CD14-positive monocyte (primary cell): ENCODE data around the gene PRKD1. TPM values are rescaled to one million over a fixed set of nuclear protein-coding genes. Genes with fewer than 3 reads are reported as not detected.

Source experiments
- DNase-seq, 3 donors: peaks; one replicate each; pipeline ENCODE4 v3.0.0-alpha.2; 2011 to 2022
- H2AFZ ChIP-seq: 2 replicates; pipeline ENCODE4 v1.6.0; 2012; ENCODE audit warnings: mild to moderate bottlenecking, low read depth, low read length, inconsistent platforms; ENCODE audit not compliant: insufficient read depth, poor library complexity, severe bottlenecking
- H3K27ac ChIP-seq, 2 donors: 1 replicate in 1 of 2; 2 replicates in 1 of 2; pipeline ENCODE4 v1.5.1; 2012 to 2013; ENCODE audit warnings: low read length in 2 of 2, control low read depth in 1 of 2, inconsistent platforms in 1 of 2, low read depth in 1 of 2, mild to moderate bottlenecking in 1 of 2
- H3K27me3 ChIP-seq, 2 donors: one replicate each; pipeline versions ENCODE4 v1.6.0 to v1.6.1; 2011 to 2013; ENCODE audit warnings: low read length in 2 of 2; ENCODE audit not compliant: control insufficient read depth in 2 of 2, insufficient read depth in 2 of 2
- H3K36me3 ChIP-seq, 2 donors: replicated peaks in 1 of 2; 1 replicate in 1 of 2; 2 replicates in 1 of 2; pipeline versions ENCODE4 v1.5.1 to v1.6.1; 2012 to 2013; ENCODE audit warnings: low read length in 2 of 2, control low read depth in 1 of 2, inconsistent platforms in 1 of 2, mild to moderate bottlenecking in 1 of 2; ENCODE audit not compliant: insufficient read depth in 2 of 2, control insufficient read depth in 1 of 2
- H3K4me1 ChIP-seq, 2 donors: 1 replicate in 1 of 2; 2 replicates in 1 of 2; pipeline versions ENCODE4 v1.5.1 to v1.6.1; 2012 to 2013; ENCODE audit warnings: low read length in 2 of 2, control low read depth in 1 of 2, inconsistent platforms in 1 of 2, mild to moderate bottlenecking in 1 of 2, moderate library complexity in 1 of 2; ENCODE audit not compliant: insufficient read depth in 2 of 2, control insufficient read depth in 1 of 2
- H3K4me2 ChIP-seq: replicated peaks from 2 replicates; pipeline ENCODE3; 2012; ENCODE audit warnings: low read length, moderate library complexity, mild to moderate bottlenecking; ENCODE audit not compliant: poor library complexity, severe bottlenecking; ENCODE audit errors: extremely low read depth
- H3K4me3 ChIP-seq, 3 experiments: fragments of 200-600 bp in 1 of 3; sonication (generic) in 1 of 3; replicated peaks in 1 of 3; 1 replicate in 2 of 3; 2 replicates in 1 of 3; pipeline ENCODE4 v1.5.1; 2011 to 2013; ENCODE audit warnings: low read length in 3 of 3, mild to moderate bottlenecking in 3 of 3, control low read depth in 2 of 3, low read depth in 2 of 3, inconsistent platforms in 1 of 3, moderate library complexity in 1 of 3
- H3K79me2 ChIP-seq: 2 replicates; pipeline ENCODE4 v1.6.0; 2012; ENCODE audit warnings: mild to moderate bottlenecking, control low read depth, inconsistent platforms, low read length, moderate library complexity; ENCODE audit not compliant: insufficient read depth
- H3K9ac ChIP-seq: 2 replicates; pipeline ENCODE4 v1.6.0; 2017; ENCODE audit warnings: low read length, mild to moderate bottlenecking; ENCODE audit not compliant: insufficient read depth, poor library complexity, severe bottlenecking
- H3K9me3 ChIP-seq, 2 donors: replicated peaks in 1 of 2; 1 replicate in 1 of 2; 2 replicates in 1 of 2; pipeline versions ENCODE4 v1.5.1 to v1.6.1; 2012 to 2013; ENCODE audit warnings: low read length in 2 of 2, control low read depth in 1 of 2; ENCODE audit not compliant: control insufficient read depth in 1 of 2, insufficient read depth in 1 of 2
- H4K20me1 ChIP-seq: 2 replicates; pipeline ENCODE4 v1.6.0; 2012; ENCODE audit warnings: mild to moderate bottlenecking, low read length, control low read depth, moderate library complexity; ENCODE audit not compliant: insufficient read depth
- H3K27ac Mint-ChIP-seq, 7 donors: one replicate each; pipeline ENCODE4 v1.8.0; 2020; ENCODE audit warnings: mild to moderate bottlenecking in 7 of 7, mixed read lengths in 7 of 7, moderate library complexity in 6 of 7, inconsistent platforms in 2 of 7
- H3K27me3 Mint-ChIP-seq, 3 donors: one replicate each; pipeline ENCODE4 v1.8.0; 2021 to 2022; ENCODE audit warnings: low read depth in 3 of 3, mild to moderate bottlenecking in 3 of 3, mixed read lengths in 3 of 3, moderate library complexity in 3 of 3, inconsistent platforms in 1 of 3
- H3K36me3 Mint-ChIP-seq, 2 donors: one replicate each; pipeline ENCODE4 v1.8.0; 2020; ENCODE audit warnings: mixed read lengths in 2 of 2, inconsistent platforms in 1 of 2, mild to moderate bottlenecking in 1 of 2
- H3K4me1 Mint-ChIP-seq: one replicate; pipeline ENCODE4 v1.8.0; 2020; ENCODE audit warnings: mild to moderate bottlenecking, mixed read lengths
- H3K4me3 Mint-ChIP-seq, 2 donors: one replicate each; pipeline ENCODE4 v1.8.0; 2020; ENCODE audit warnings: mild to moderate bottlenecking in 2 of 2, mixed read lengths in 2 of 2, moderate library complexity in 1 of 2
- H3K9me3 Mint-ChIP-seq, 7 donors: one replicate each; pipeline ENCODE4 v1.8.0; 2020 to 2022; ENCODE audit warnings: mixed read lengths in 7 of 7, mild to moderate bottlenecking in 6 of 7, moderate library complexity in 6 of 7, inconsistent platforms in 2 of 7
- CTCF ChIP-seq: fragments of 200-600 bp; IDR thresholded peaks from one replicate; pipeline ENCODE4 v1.8.0; 2022; ENCODE audit warnings: antibody characterized with exemption, mild to moderate bottlenecking
- WGBS: methylation state at CpG from one replicate; pipeline ENCODE4 v1.1.5; 2013; ENCODE audit warnings: missing lambda C conversion rate; ENCODE audit not compliant: insufficient coverage; 5-methylcytosine and 5-hydroxymethylcytosine counted together
- intact Hi-C, 2 donors: fragments of 100-400 bp; cut with micrococcal nuclease; formaldehyde crosslinking; loops; one replicate each; pipeline versions ENCODE4 v1.15.0 to v1.15.1; 2023
- polyA plus RNA-seq, 3 donors: library from polyadenylated mRNA; depleted of rRNA in 1 of 3; unstranded in 2 of 3; stranded (reverse) in 1 of 3; fragments of 300-500 nt in 2 of 3; fragments of >200 nt in 1 of 3; fragmentation: Illumina TruSeq in 2 of 3; gene quantifications; 1 replicate in 2 of 3; 2 replicates in 1 of 3; pipeline ENCODE4 v1.2.3, GENCODE V29; 2012 to 2021

PRKD1 gene
- polyA plus RNA-seq, 3 donors = not detected

- Histone ChIP-seq H3K36me3 (no peaks in the 10 kb centered on the region), H3K4me1 (no peaks in the 10 kb centered on the region), H3K4me3 (no peak overlapping the region), H3K27ac (no peak overlapping the region), H3K4me2 (no peak overlapping the region), H3K9ac (no peak overlapping the region), H2AFZ (no peak overlapping the region), H3K79me2 (no peaks in the 10 kb centered on the region), H3K9me3 (peaks cover 0 to 9% of the 10 kb centered on the region in 2 donors), H3K27me3 (no peaks in the 10 kb centered on the region), H4K20me1 (no peaks in the 10 kb centered on the region)
- DNase-seq = no peak
- Mint-ChIP-seq H3K4me1 (no peaks in the 10 kb centered on the region), H3K27ac (no peak overlapping the region), H3K4me3 (no peak overlapping the region), H3K9me3 (peaks cover 3 to 13% (median 6%) of the 10 kb centered on the region in 7 donors), H3K27me3 (peaks cover 0 to 2% (median 0%) of the 10 kb centered on the region in 3 donors), H3K36me3 (no peaks in the 10 kb centered on the region)
- WGBS = 80% methylated on average over 2 of the region's 7 CpGs
- TF ChIP-seq CTCF = no peak
- intact Hi-C loops = no loop called here
Observed at GRCh38 chr14:29905543-29905942, 22.1 kb downstream of the PRKD1 start.

GRCh38 chr14:29900609-29901350 lies 26.9 kb downstream of the PRKD1 start:
- Mint-ChIP-seq H3K27me3 (peaks cover 0 to 2% (median 2%) of the 10 kb centered on the region in 3 donors), H3K9me3 (peaks cover 0 to 3% (median 1%) of the 10 kb centered on the region in 7 donors), H3K4me3 (no peak overlapping the region), H3K36me3 (no peaks in the 10 kb centered on the region), H3K27ac (no peak overlapping the region), H3K4me1 (no peaks in the 10 kb centered on the region)
- H3K9me3 ChIP-seq = no peaks in the 10 kb centered on the region
- H3K27ac ChIP-seq = no peak overlapping the region
- H3K79me2 ChIP-seq = no peaks in the 10 kb centered on the region
- no peak overlapping the region for H3K4me2 ChIP-seq
- H4K20me1 ChIP-seq = no peaks in the 10 kb centered on the region
- H3K4me1 ChIP-seq = no peaks in the 10 kb centered on the region
- H2AFZ ChIP-seq = no peak overlapping the region
- intact Hi-C loops = no loop called here
- H3K27me3 ChIP-seq = no peaks in the 10 kb centered on the region
- WGBS = no CpG with 5 or more reads among the region's 4 CpGs
- TF ChIP-seq CTCF = no peak
- H3K4me3 ChIP-seq = no peak overlapping the region
- H3K9ac ChIP-seq = no peak overlapping the region
- DNase-seq = no peak
- no peaks in the 10 kb centered on the region for H3K36me3 ChIP-seq
